Measurements from ENCODE around the gene NKX2-2. TPM values are rescaled to one million over a fixed set of nuclear protein-coding genes. Genes with fewer than 3 reads are reported as not detected.
"Not testable (repeated sequence)": the region's sequence is repeated elsewhere in the genome, so short reads cannot be mapped to it uniquely, and the experiment has no call there.

NKX2-2 gene
- total and polyA plus RNA-seq, 2 donors (not counting 1 experiment from before 2014, with no cell fraction given) = not detected

DNA sequence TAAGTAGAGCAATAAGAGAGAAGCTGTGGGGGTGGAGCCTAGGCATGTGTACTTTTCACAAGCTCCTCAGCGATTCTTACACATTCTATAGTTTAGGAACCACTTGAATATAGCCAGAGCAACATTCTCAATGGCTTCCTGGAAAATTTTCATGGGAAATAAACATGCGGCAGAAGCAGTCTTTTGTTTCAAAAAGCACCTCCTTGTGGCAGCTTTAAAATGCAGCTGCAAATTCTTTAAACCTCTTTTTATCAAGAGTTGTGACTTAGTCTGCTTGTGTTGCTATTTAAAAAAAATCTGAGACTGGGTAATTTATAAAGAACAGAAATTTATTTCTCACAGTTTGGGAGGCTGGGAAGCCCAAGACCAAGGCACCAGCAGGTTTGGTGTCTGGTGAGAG lies 23.8 kb downstream of the NKX2-2 start:
- H3K4me3 ChIP-seq (replicated peaks in 1 of 4; ENCODE audit: control extremely low read depth in 1 of 4, insufficient read depth in 1 of 4, low read depth in 3 of 4, low read length in 4 of 4) = no peak overlapping the region
- peak in 1 of 2 donors; percentile 20 for DNase-seq (ENCODE audit: low read depth in 2 of 2)
- no peaks in the 10 kb centered on the region for H4K20me1 ChIP-seq (ENCODE audit: control insufficient read depth, extremely low read depth, insufficient read depth, low read length)
- TF ChIP-seq, protein P1, sequence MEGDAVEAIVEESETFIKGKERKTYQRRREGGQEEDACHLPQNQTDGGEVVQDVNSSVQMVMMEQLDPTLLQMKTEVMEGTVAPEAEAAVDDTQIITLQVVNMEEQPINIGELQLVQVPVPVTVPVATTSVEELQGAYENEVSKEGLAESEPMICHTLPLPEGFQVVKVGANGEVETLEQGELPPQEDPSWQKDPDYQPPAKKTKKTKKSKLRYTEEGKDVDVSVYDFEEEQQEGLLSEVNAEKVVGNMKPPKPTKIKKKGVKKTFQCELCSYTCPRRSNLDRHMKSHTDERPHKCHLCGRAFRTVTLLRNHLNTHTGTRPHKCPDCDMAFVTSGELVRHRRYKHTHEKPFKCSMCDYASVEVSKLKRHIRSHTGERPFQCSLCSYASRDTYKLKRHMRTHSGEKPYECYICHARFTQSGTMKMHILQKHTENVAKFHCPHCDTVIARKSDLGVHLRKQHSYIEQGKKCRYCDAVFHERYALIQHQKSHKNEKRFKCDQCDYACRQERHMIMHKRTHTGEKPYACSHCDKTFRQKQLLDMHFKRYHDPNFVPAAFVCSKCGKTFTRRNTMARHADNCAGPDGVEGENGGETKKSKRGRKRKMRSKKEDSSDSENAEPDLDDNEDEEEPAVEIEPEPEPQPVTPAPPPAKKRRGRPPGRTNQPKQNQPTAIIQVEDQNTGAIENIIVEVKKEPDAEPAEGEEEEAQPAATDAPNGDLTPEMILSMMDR (conservative IDR thresholded peaks at IDR 0.05 in 1 of 2, IDR thresholded peaks at IDR 0.05 in 1 of 2; ENCODE audit: low read depth in 1 of 2, low read length in 2 of 2) = peak; percentile 29 to 33
- TF ChIP-seq EZH2 (IDR thresholded peaks at IDR 0.05; ENCODE audit: low read length, missing control alignments) = no peak
- no peaks in the 10 kb centered on the region for H3K9me3 ChIP-seq (ENCODE audit: control insufficient read depth, insufficient read depth, low read depth, low read length)
- no peak overlapping the region for H3K4me2 ChIP-seq (ENCODE audit: extremely low read depth, insufficient read depth, low read length)
- no peaks in the 10 kb centered on the region for H3K4me1 ChIP-seq (ENCODE audit: control insufficient read depth, extremely low read depth, insufficient read depth, low read length)
- H3K27ac ChIP-seq (ENCODE audit: insufficient read depth, low read length) = no peak overlapping the region
- H3K27me3 ChIP-seq (ENCODE audit: control insufficient read depth, insufficient read depth, low read length) = no peaks in the 10 kb centered on the region
- H3K36me3 ChIP-seq (ENCODE audit: control insufficient read depth, insufficient read depth, low read length) = no peaks in the 10 kb centered on the region
- no peaks in the 10 kb centered on the region for H3K79me2 ChIP-seq (ENCODE audit: control insufficient read depth, insufficient read depth, low read length)
- no peak overlapping the region for H2AFZ ChIP-seq (ENCODE audit: low read length)
- H3K9ac ChIP-seq (ENCODE audit: insufficient read depth, low read length) = no peak overlapping the region

DNA sequence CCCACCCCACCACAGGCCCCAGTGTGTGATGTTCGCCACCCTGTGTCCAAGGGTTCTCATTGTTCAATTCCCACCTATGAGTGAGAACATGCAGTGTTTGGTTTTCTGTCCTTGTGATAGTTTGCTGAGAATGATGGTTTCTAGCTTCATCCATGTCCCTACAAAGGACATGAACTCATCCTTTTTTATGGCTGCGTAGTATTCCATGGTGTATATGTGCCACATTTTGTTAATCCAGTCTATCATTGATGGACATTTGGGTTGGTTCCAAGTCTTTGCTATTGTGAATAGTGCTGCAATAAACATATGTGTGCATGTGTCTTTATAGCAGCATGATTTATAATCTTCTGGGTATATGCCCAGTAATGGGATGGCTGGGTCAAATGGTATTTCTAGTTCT lies 33.7 kb downstream of the NKX2-2 start:
- H2AFZ ChIP-seq (ENCODE audit: low read length); H3K9me3 ChIP-seq (ENCODE audit: control insufficient read depth, insufficient read depth, low read depth, low read length); H3K4me1 ChIP-seq (ENCODE audit: control insufficient read depth, extremely low read depth, insufficient read depth, low read length); H3K79me2 ChIP-seq (ENCODE audit: control insufficient read depth, insufficient read depth, low read length); H3K4me2 ChIP-seq (ENCODE audit: extremely low read depth, insufficient read depth, low read length); H3K27ac ChIP-seq (ENCODE audit: insufficient read depth, low read length); H3K36me3 ChIP-seq (ENCODE audit: control insufficient read depth, insufficient read depth, low read length); H4K20me1 ChIP-seq (ENCODE audit: control insufficient read depth, extremely low read depth, insufficient read depth, low read length); H3K4me3 ChIP-seq (replicated peaks in 1 of 4; ENCODE audit: control extremely low read depth in 1 of 4, insufficient read depth in 1 of 4, low read depth in 3 of 4, low read length in 4 of 4); DNase-seq (ENCODE audit: low read depth in 2 of 2); H3K9ac ChIP-seq (ENCODE audit: insufficient read depth, low read length); H3K27me3 ChIP-seq (ENCODE audit: control insufficient read depth, insufficient read depth, low read length): not testable (repeated sequence)

DNA sequence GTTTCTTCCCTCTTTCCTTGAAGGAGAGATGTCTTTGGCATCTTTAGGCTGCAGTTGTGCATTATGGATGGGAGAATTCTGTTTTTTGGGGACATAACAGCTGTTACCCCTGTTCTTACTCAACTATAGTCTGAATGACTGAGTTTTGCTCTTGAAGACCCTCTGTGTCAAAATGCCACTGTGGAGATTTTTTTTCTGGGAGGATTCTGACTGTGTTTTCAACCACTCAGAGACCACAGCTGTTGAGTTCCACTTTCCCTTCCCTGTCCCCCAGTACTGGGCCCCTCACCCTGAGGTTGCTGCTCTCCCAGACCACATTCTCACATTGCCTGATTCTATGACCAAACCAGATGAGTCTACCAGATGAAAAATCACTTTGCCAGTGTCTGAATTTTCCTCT lies 48.1 kb downstream of the NKX2-2 start:
- no peaks in the 10 kb centered on the region for H3K27me3 ChIP-seq (ENCODE audit: control insufficient read depth, insufficient read depth, low read length)
- no peaks in the 10 kb centered on the region for H3K36me3 ChIP-seq (ENCODE audit: control insufficient read depth, insufficient read depth, low read length)
- no peak overlapping the region for H2AFZ ChIP-seq (ENCODE audit: low read length)
- no peak overlapping the region for H3K9ac ChIP-seq (ENCODE audit: insufficient read depth, low read length)
- no peaks in the 10 kb centered on the region for H3K79me2 ChIP-seq (ENCODE audit: control insufficient read depth, insufficient read depth, low read length)
- H3K27ac ChIP-seq (ENCODE audit: insufficient read depth, low read length) = no peak overlapping the region
- H3K4me2 ChIP-seq (ENCODE audit: extremely low read depth, insufficient read depth, low read length) = no peak overlapping the region
- no peaks in the 10 kb centered on the region for H3K4me1 ChIP-seq (ENCODE audit: control insufficient read depth, extremely low read depth, insufficient read depth, low read length)
- no peaks in the 10 kb centered on the region for H3K9me3 ChIP-seq (ENCODE audit: control insufficient read depth, insufficient read depth, low read depth, low read length)
- no peak overlapping the region for H3K4me3 ChIP-seq (replicated peaks in 1 of 4; ENCODE audit: control extremely low read depth in 1 of 4, insufficient read depth in 1 of 4, low read depth in 3 of 4, low read length in 4 of 4)
- H4K20me1 ChIP-seq (ENCODE audit: control insufficient read depth, extremely low read depth, insufficient read depth, low read length) = no peaks in the 10 kb centered on the region
- no peak for DNase-seq (ENCODE audit: low read depth in 2 of 2)
- TF ChIP-seq, protein P1 (conservative IDR thresholded peaks at IDR 0.05 in 1 of 2, IDR thresholded peaks at IDR 0.05 in 1 of 2; ENCODE audit: low read depth in 1 of 2, low read length in 2 of 2) = no peak
- TF ChIP-seq EZH2 (IDR thresholded peaks at IDR 0.05; ENCODE audit: low read length, missing control alignments) = no peak
